Measurements from ENCODE around the gene CMSS1.

CMSS1 gene

GRCh38 chr3:99817437-99818240, at the start of gene CMSS1:
Gene CMSS1, plus strand, starts transcription at chr3:99817862.
- H4K20me1 ChIP-seq (ENCODE audit: insufficient read depth, low read length), result no peaks in the 10 kb centered on the region
- H3F3A ChIP-seq (ENCODE audit: insufficient read depth, low read length), result peaks cover 7% of the 10 kb centered on the region; the same call in 1 of the 2 replicates
- H3K4me2 ChIP-seq (ENCODE audit: low read depth, low read length), result peak within 1 kb of the TSS; percentile 96
- no peaks in the 10 kb centered on the region for H3K27me3 ChIP-seq (replicated peaks; ENCODE audit: insufficient read depth, low read length)
- H3K9ac ChIP-seq (ENCODE audit: low read length), result peak within 1 kb of the TSS; percentile 78
- no peak for TF ChIP-seq EZH2phosphoT487 (IDR thresholded peaks at IDR 0.05; ENCODE audit: low read length)
- TF ChIP-seq CTCF (IDR thresholded peaks at IDR 0.05; ENCODE audit: low read length), result peak; percentile 33
- DNase-seq, result peak; percentile 92
- H3K9me2 ChIP-seq (replicated peaks; ENCODE audit: insufficient read depth, low read length), result no peaks in the 10 kb centered on the region
- H3K36me3 ChIP-seq (replicated peaks; ENCODE audit: insufficient read depth, low read length), result no peaks in the 10 kb centered on the region
- H3K4me3 ChIP-seq (ENCODE audit: low read length), result peak within 1 kb of the TSS; percentile 70
- peak within 1 kb of the TSS; percentile 86 for H2AFZ ChIP-seq (ENCODE audit: low read length)
- no peaks in the 10 kb centered on the region for H3K9me3 ChIP-seq (replicated peaks; ENCODE audit: insufficient read depth, low read length)
- H3K4me1 ChIP-seq (ENCODE audit: low read length), result peaks cover 13% of the 10 kb centered on the region
- H3K27ac ChIP-seq (ENCODE audit: low read length), result peak within 1 kb of the TSS; percentile 76
- H3K79me2 ChIP-seq (ENCODE audit: low read length), result peaks cover 39% of the 10 kb centered on the region

GRCh38 chr3:99768126-99768525, 49.5 kb upstream of the CMSS1 start:
- Histone ChIP-seq H3K79me2 (ENCODE audit: low read length) (no peaks in the 10 kb centered on the region), H3K36me3 (replicated peaks; ENCODE audit: insufficient read depth, low read length) (no peaks in the 10 kb centered on the region), H3F3A (ENCODE audit: insufficient read depth, low read length) (no peaks in the 10 kb centered on the region), H3K9me2 (replicated peaks; ENCODE audit: insufficient read depth, low read length) (no peaks in the 10 kb centered on the region), H3K9ac (ENCODE audit: low read length) (no peak overlapping the region), H3K27me3 (replicated peaks; ENCODE audit: insufficient read depth, low read length) (no peaks in the 10 kb centered on the region), H3K9me3 (replicated peaks; ENCODE audit: insufficient read depth, low read length) (0 out of 2 replicates have a peak, but pooled peaks cover 3% of the 10 kb centered on the region), H3K27ac (ENCODE audit: low read length) (no peak overlapping the region), H3K4me1 (ENCODE audit: low read length) (no peaks in the 10 kb centered on the region), H4K20me1 (ENCODE audit: insufficient read depth, low read length) (no peaks in the 10 kb centered on the region), H2AFZ (ENCODE audit: low read length) (no peak overlapping the region), H3K4me2 (ENCODE audit: low read depth, low read length) (no peak overlapping the region), H3K4me3 (ENCODE audit: low read length) (no peak overlapping the region)
- TF ChIP-seq CTCF (IDR thresholded peaks at IDR 0.05; ENCODE audit: low read length), result no peak
- TF ChIP-seq EZH2 (optimal IDR thresholded peaks at IDR 0.05; ENCODE audit: low read depth, low read length), result no peak
- TF ChIP-seq EZH2phosphoT487 (IDR thresholded peaks at IDR 0.05; ENCODE audit: low read length), result no peak
- no peak for DNase-seq

GRCh38 chr3:99768808-99769501, 48.7 kb upstream of the CMSS1 start:
- no peaks in the 10 kb centered on the region for H3K4me1 ChIP-seq (ENCODE audit: low read length)
- no peak overlapping the region for H3K27ac ChIP-seq (ENCODE audit: low read length)
- no peak overlapping the region for H3K9ac ChIP-seq (ENCODE audit: low read length)
- H3K4me2 ChIP-seq (ENCODE audit: low read depth, low read length), result no peak overlapping the region
- TF ChIP-seq EZH2 (optimal IDR thresholded peaks at IDR 0.05; ENCODE audit: low read depth, low read length), result no peak
- no peak for TF ChIP-seq CTCF (IDR thresholded peaks at IDR 0.05; ENCODE audit: low read length)
- no peak for TF ChIP-seq EZH2phosphoT487 (IDR thresholded peaks at IDR 0.05; ENCODE audit: low read length)
- H2AFZ ChIP-seq (ENCODE audit: low read length), result no peak overlapping the region
- H3K36me3 ChIP-seq (replicated peaks; ENCODE audit: insufficient read depth, low read length), result no peaks in the 10 kb centered on the region
- no peaks in the 10 kb centered on the region for H4K20me1 ChIP-seq (ENCODE audit: insufficient read depth, low read length)
- H3K9me3 ChIP-seq (replicated peaks; ENCODE audit: insufficient read depth, low read length), result 0 out of 2 replicates have a peak, but pooled peaks cover 3% of the 10 kb centered on the region
- no peaks in the 10 kb centered on the region for H3F3A ChIP-seq (ENCODE audit: insufficient read depth, low read length)
- no peaks in the 10 kb centered on the region for H3K27me3 ChIP-seq (replicated peaks; ENCODE audit: insufficient read depth, low read length)
- no peaks in the 10 kb centered on the region for H3K79me2 ChIP-seq (ENCODE audit: low read length)
- H3K4me3 ChIP-seq (ENCODE audit: low read length), result no peak overlapping the region
- no peaks in the 10 kb centered on the region for H3K9me2 ChIP-seq (replicated peaks; ENCODE audit: insufficient read depth, low read length)
- DNase-seq, result no peak

Measured in MM.1S (cell line).